ENCODE measurements around the gene KCNQ1.

KCNQ1 gene

DNA sequence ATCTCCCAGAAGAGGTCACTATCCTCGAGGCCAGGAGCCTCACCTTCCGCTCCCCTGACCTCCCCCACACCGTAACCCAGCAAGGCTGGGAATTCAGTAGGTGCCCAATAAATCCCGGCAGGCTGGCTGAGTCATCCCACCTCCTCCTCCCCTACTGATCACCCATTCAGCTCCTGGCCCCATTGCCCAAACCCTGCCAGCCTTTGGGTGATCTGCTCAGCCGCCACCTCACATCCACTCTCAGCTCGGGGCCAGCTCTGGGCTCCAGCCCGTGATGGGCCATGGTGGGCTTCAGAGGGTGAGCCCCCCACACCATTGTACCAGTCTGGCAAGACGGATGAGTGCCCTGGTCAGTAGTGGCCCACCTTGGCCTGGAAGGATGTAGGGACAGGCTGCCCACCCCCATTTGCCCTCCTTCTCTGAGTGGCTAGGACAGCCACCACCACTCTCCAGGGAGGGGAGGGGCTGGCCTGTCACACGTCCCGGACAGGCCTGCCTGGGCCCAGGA, 8.7 kb upstream of the KCNQ1 start:
- TF ChIP-seq, protein P1, sequence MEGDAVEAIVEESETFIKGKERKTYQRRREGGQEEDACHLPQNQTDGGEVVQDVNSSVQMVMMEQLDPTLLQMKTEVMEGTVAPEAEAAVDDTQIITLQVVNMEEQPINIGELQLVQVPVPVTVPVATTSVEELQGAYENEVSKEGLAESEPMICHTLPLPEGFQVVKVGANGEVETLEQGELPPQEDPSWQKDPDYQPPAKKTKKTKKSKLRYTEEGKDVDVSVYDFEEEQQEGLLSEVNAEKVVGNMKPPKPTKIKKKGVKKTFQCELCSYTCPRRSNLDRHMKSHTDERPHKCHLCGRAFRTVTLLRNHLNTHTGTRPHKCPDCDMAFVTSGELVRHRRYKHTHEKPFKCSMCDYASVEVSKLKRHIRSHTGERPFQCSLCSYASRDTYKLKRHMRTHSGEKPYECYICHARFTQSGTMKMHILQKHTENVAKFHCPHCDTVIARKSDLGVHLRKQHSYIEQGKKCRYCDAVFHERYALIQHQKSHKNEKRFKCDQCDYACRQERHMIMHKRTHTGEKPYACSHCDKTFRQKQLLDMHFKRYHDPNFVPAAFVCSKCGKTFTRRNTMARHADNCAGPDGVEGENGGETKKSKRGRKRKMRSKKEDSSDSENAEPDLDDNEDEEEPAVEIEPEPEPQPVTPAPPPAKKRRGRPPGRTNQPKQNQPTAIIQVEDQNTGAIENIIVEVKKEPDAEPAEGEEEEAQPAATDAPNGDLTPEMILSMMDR (IDR thresholded peaks at IDR 0.05; ENCODE audit: insufficient read depth, low read depth, low read length, missing control alignments), result no peak
- no peak for DNase-seq (ENCODE audit: low read depth)
- no peak overlapping the region for H3K4me3 ChIP-seq (ENCODE audit: low read depth, low read length)

DNA sequence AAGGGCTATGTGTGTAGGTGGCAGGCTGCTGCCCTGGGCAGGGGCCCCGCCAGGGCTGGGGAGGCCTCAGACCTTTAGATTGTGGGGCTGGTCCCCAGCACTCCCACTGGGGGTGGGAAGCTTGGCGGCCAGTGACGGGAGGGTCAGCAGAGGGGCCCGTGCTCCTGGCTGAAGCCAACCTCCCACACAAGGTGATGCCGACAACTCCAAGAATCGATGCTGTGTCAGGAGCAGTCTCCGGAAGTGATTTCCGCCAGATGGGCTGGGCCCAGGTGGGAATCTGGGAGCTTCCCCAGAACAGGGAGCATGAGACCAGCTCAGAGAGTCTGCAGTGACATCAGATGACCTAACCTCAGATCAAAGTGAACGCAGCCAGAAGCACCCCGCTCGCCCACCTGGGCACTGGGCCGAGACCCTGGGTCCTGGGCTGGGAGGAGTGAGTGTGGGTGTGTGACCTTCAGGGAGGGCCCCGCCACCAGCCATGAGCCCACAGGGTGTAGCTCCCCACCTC, 8.2 kb upstream of the KCNQ1 start:
- TF ChIP-seq, protein P1 (IDR thresholded peaks at IDR 0.05; ENCODE audit: insufficient read depth, low read depth, low read length, missing control alignments), result no peak
- no peak for DNase-seq (ENCODE audit: low read depth)
- no peak overlapping the region for H3K4me3 ChIP-seq (ENCODE audit: low read depth, low read length)

DNA sequence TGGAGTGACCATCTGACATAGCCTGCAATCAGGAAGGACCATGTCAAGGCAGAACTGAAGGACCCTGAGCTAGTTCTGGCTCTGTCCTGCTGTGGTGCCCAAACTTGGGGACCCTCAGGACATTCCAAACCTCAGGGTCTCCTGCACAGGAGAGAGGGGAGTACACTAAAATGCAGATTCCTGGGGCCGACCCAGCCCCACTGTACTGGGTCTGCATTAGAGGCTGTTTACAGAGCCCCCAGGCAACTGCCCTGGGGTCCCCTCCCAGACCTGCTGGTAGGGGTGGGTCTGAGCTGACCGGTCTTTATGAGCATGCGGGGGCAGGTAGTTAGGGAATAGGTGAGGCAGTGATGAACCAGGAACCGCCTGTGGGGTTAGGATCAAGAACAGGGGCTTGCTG, 7.3 kb upstream of the KCNQ1 start:
- DNase-seq (ENCODE audit: low read depth), result no peak
- TF ChIP-seq, protein P1 (IDR thresholded peaks at IDR 0.05; ENCODE audit: insufficient read depth, low read depth, low read length, missing control alignments), result no peak
- no peak overlapping the region for H3K4me3 ChIP-seq (ENCODE audit: low read depth, low read length)

DNA sequence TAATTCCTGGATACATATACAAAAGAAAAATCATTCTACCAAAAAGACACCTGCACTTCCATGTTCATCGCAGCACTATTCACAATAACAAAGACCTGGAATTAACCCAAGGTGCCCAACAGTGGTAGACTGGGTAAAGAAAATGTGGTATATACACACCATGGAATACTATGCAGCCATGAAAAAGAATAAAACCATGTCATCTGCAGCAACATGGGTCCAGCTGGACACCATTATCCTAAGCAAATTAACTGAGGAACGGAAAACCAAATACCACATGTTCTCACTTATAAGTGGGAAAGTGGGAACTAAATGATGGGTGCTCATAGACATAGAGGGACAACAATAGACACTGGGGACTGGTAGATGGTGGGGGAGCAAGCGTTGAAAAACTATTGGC, 5.0 kb upstream of the KCNQ1 start:
- H3K4me3 ChIP-seq (ENCODE audit: low read depth, low read length), result no peak overlapping the region
- TF ChIP-seq, protein P1 (IDR thresholded peaks at IDR 0.05; ENCODE audit: insufficient read depth, low read depth, low read length, missing control alignments), result no peak
- no peak for DNase-seq (ENCODE audit: low read depth)

DNA sequence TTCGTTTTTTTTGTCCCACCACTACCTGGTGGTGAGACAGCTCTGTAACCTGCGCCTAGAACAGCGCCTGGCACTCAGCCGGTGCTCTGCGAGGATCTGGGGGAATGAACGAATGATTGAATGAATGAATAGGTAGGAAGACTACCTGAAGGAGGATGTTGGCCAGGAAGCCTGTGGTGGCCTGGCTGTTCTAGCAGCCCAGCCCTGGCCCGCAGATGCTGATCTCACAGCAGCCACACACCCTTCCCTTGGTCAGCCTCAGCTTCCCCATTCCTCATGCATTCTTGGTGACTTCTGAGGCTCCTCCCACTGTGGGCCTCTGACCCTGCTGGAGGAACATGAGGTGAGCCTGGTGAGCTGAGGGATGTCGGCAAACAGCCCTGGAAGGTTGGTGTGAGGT, 4.2 kb upstream of the KCNQ1 start:
- TF ChIP-seq, protein P1 (IDR thresholded peaks at IDR 0.05; ENCODE audit: insufficient read depth, low read depth, low read length, missing control alignments), result no peak
- no peak overlapping the region for H3K4me3 ChIP-seq (ENCODE audit: low read depth, low read length)
- no peak for DNase-seq (ENCODE audit: low read depth)

DNA sequence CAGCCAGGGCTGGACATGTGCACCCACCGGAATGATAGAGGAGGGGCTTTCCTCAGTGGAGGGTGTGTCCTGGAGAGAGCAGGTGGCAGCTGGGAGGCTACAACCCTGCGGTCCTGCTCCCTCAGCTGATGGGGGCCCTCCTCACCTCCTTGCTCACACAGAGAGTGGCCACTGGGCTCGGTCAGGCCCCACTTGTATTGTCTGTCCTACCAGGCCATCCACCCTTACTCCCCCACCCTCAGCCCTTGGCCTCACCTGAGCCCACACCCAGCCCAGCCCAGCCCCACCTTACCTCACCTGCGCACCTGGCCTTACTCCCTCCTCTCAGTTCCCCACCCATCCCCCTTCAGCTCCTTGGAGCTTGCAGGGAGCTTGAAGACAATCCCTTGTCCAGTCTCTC, 3.6 kb upstream of the KCNQ1 start:
- DNase-seq (ENCODE audit: low read depth), result no peak
- TF ChIP-seq, protein P1 (IDR thresholded peaks at IDR 0.05; ENCODE audit: insufficient read depth, low read depth, low read length, missing control alignments), result no peak
- H3K4me3 ChIP-seq (ENCODE audit: low read depth, low read length), result no peak overlapping the region

DNA sequence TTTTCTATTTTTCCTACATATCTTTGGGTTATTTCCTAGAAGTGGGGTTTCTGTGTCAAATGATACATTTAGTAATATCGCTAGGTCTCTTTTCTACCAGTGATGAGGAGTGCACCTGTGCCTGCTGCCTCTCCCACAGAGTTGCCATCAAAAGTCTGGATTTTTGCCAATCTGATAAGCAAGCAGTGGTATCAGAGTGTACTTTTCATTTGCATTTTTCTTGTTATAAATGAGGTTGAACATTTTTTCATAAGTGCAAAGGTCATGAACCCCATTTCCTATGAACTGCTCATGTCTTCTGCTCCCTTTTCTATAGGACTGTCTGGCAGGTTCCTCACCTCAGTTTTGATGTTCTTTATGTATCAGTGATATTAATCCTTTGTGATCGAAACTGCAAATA, 2.2 kb upstream of the KCNQ1 start:
- TF ChIP-seq, protein P1 (IDR thresholded peaks at IDR 0.05; ENCODE audit: insufficient read depth, low read depth, low read length, missing control alignments), result no peak
- no peak for DNase-seq (ENCODE audit: low read depth)
- no peak overlapping the region for H3K4me3 ChIP-seq (ENCODE audit: low read depth, low read length)
